PFSK-1 (cell line): ENCODE measurements around the gene FGF14.

Source experiments
- FOXP2 ChIP-seq: optimal IDR thresholded peaks from 2 replicates; pipeline ENCODE3; 2011; ENCODE audit warnings: borderline replicate concordance, control low read depth, inconsistent platforms; ENCODE audit not compliant: insufficient read depth; ENCODE audit errors: extremely low read length, extremely low read depth
- POLR2AphosphoS5 ChIP-seq: IDR thresholded peaks from 2 replicates; pipeline ENCODE4 v1.6.1; 2012; ENCODE audit warnings: low read depth, mild to moderate bottlenecking, control low read depth, low read length, moderate library complexity
- SIN3A ChIP-seq: IDR thresholded peaks from 2 replicates; pipeline ENCODE4 v1.6.1; 2012; ENCODE audit warnings: mild to moderate bottlenecking, low read length, moderate library complexity, borderline replicate concordance; ENCODE audit not compliant: insufficient read depth
- TAF1 ChIP-seq: IDR thresholded peaks from 2 replicates; pipeline ENCODE4 v1.6.1; 2012; ENCODE audit warnings: low read length, control low read depth, borderline replicate concordance; ENCODE audit not compliant: insufficient read depth
- TF ChIP-seq, protein P1 (sequence below), 2 experiments: IDR thresholded peaks; 2 replicates each; pipeline versions ENCODE4 v1.6.1 to v1.8.0; 2011 to 2012; ENCODE audit warnings: low read depth in 2 of 2, low read length in 2 of 2, control low read depth in 1 of 2, inconsistent platforms in 1 of 2, mild to moderate bottlenecking in 1 of 2, moderate library complexity in 1 of 2; ENCODE audit not compliant: insufficient read depth in 1 of 2

The FGF14 gene

GRCh38 chr13:101773062-101773461, 628.8 kb downstream of the FGF14 start:
- no peak for TF ChIP-seq FOXP2
- no peak for TF ChIP-seq TAF1
- no peak for TF ChIP-seq POLR2AphosphoS5
- TF ChIP-seq, protein P1, sequence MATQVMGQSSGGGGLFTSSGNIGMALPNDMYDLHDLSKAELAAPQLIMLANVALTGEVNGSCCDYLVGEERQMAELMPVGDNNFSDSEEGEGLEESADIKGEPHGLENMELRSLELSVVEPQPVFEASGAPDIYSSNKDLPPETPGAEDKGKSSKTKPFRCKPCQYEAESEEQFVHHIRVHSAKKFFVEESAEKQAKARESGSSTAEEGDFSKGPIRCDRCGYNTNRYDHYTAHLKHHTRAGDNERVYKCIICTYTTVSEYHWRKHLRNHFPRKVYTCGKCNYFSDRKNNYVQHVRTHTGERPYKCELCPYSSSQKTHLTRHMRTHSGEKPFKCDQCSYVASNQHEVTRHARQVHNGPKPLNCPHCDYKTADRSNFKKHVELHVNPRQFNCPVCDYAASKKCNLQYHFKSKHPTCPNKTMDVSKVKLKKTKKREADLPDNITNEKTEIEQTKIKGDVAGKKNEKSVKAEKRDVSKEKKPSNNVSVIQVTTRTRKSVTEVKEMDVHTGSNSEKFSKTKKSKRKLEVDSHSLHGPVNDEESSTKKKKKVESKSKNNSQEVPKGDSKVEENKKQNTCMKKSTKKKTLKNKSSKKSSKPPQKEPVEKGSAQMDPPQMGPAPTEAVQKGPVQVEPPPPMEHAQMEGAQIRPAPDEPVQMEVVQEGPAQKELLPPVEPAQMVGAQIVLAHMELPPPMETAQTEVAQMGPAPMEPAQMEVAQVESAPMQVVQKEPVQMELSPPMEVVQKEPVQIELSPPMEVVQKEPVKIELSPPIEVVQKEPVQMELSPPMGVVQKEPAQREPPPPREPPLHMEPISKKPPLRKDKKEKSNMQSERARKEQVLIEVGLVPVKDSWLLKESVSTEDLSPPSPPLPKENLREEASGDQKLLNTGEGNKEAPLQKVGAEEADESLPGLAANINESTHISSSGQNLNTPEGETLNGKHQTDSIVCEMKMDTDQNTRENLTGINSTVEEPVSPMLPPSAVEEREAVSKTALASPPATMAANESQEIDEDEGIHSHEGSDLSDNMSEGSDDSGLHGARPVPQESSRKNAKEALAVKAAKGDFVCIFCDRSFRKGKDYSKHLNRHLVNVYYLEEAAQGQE (IDR thresholded peaks at IDR 0.05; ENCODE audit: insufficient read depth in 1 of 2, low read depth in 2 of 2, low read length in 2 of 2), result no peak
- no peak for TF ChIP-seq SIN3A

- TF ChIP-seq, protein P1 (IDR thresholded peaks at IDR 0.05; ENCODE audit: insufficient read depth in 1 of 2, low read depth in 2 of 2, low read length in 2 of 2), result no peak
- TF ChIP-seq POLR2AphosphoS5, result no peak
- TF ChIP-seq FOXP2, result no peak
- no peak for TF ChIP-seq TAF1
- no peak for TF ChIP-seq SIN3A
These were observed 634.7 kb downstream of the FGF14 start for GRCh38 chr13:101767131-101767530.

- TF ChIP-seq FOXP2, result no peak
- no peak for TF ChIP-seq SIN3A
- no peak for TF ChIP-seq POLR2AphosphoS5
- TF ChIP-seq, protein P1 (IDR thresholded peaks at IDR 0.05; ENCODE audit: insufficient read depth in 1 of 2, low read depth in 2 of 2, low read length in 2 of 2), result no peak
- TF ChIP-seq TAF1, result no peak
These were observed 638.7 kb downstream of the FGF14 start for GRCh38 chr13:101763191-101763590.

- TF ChIP-seq TAF1 (no peak), SIN3A (no peak), POLR2AphosphoS5 (no peak), FOXP2 (no peak)
- TF ChIP-seq, protein P1 (IDR thresholded peaks at IDR 0.05; ENCODE audit: insufficient read depth in 1 of 2, low read depth in 2 of 2, low read length in 2 of 2), result no peak
These were observed 644.3 kb downstream of the FGF14 start for GRCh38 chr13:101757446-101758039.
